ENCODE measurements around the gene ACTR6. TPM values are rescaled to one million over a fixed set of nuclear protein-coding genes. Genes with fewer than 3 reads are reported as not detected.
A peak's percentile ranks its signal among the peaks of the same experiment; 100 is the strongest.

ACTR6 gene
- total RNA-seq, 4 donors from 2014 or later: 11.6 to 30.8 (median 17.5) TPM

DNA sequence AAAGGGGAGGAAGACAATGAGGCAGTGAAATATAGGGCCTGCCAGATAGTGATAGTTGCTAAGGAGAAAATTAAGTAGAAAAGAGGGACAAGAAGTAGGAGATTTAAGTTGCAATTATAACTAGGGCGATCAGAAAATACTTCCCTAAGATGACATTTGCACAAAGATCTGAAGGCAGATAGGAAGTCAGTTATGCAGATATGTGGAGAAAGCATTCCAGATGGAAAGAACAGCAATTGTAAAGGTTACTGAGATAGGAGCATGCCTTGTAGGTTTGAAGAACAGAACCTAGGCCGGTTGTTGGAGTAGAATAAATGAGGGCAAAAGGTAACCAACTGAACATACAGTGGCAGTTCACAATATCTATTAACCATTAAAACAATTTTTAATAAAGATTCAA is 21.4 kb upstream of the ACTR6 start:
- H3K9me3 ChIP-seq: no peaks in the 10 kb centered on the region
- H3K36me3 ChIP-seq: peaks cover 0 to 5% of the 10 kb centered on the region in 2 donors
- H3K4me1 ChIP-seq: no peaks in the 10 kb centered on the region
- no peaks in the 10 kb centered on the region for H3K27me3 ChIP-seq
- WGBS, 2 donors (ENCODE audit: low coverage in 1 of 2): 91 to 95% methylated on average over 2 of the region's 2 CpGs
- ATAC-seq: no peak
- H3K27ac ChIP-seq: no peak overlapping the region
- H3K4me3 ChIP-seq: no peak overlapping the region
- TF ChIP-seq, protein P1, sequence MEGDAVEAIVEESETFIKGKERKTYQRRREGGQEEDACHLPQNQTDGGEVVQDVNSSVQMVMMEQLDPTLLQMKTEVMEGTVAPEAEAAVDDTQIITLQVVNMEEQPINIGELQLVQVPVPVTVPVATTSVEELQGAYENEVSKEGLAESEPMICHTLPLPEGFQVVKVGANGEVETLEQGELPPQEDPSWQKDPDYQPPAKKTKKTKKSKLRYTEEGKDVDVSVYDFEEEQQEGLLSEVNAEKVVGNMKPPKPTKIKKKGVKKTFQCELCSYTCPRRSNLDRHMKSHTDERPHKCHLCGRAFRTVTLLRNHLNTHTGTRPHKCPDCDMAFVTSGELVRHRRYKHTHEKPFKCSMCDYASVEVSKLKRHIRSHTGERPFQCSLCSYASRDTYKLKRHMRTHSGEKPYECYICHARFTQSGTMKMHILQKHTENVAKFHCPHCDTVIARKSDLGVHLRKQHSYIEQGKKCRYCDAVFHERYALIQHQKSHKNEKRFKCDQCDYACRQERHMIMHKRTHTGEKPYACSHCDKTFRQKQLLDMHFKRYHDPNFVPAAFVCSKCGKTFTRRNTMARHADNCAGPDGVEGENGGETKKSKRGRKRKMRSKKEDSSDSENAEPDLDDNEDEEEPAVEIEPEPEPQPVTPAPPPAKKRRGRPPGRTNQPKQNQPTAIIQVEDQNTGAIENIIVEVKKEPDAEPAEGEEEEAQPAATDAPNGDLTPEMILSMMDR (IDR thresholded peaks at IDR 0.05): no peak
- TF ChIP-seq EP300 (IDR thresholded peaks at IDR 0.05): no peak
- no peak for TF ChIP-seq POLR2AphosphoS5 (IDR thresholded peaks at IDR 0.05)
- TF ChIP-seq POLR2A (IDR thresholded peaks at IDR 0.05): no peak

DNA sequence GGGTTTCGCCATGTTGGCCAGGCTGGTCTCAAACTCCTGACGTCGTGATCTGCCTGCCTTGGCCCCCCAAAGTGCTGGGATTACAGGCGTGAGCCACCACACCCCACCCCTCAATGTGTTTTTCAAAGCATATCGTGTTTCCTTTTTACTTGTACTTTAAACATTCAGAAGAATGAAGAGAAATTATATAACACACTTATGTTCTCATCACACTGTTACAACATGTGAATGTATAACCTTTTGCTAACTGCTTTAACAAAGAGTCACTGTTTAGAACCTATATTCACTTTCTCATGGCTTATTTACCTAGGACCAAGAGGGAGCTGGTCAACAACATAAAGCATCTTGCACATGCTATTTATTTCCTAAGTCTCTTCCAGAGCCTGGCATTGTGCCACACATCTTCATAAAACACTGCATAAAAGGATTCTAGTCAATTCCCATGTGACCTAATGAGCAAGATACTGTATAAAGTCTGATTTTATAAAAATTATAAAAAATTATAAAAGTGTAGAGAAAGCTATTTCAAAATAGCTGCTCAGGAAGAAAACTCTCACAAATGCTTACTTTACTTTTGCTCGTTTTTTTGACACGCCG is 16.0 kb upstream of the ACTR6 start:
- ATAC-seq: no peak
- Histone ChIP-seq H3K9me3 (no peaks in the 10 kb centered on the region), H3K4me1 (peaks cover 0 to 27% (median 0%) of the 10 kb centered on the region in 3 donors), H3K27ac (peak overlapping the region; percentile 67 to 79 (median 73)), H3K27me3 (no peaks in the 10 kb centered on the region), H3K36me3 (no peaks in the 10 kb centered on the region), H3K4me3 (no peak overlapping the region)
- 83 to 84% methylated on average over 6 to 7 of the region's 8 CpGs for WGBS, 2 donors (ENCODE audit: low coverage in 1 of 2)
- TF ChIP-seq POLR2AphosphoS5 (IDR thresholded peaks at IDR 0.05): no peak
- no peak for TF ChIP-seq EP300 (IDR thresholded peaks at IDR 0.05)
- TF ChIP-seq, protein P1 (IDR thresholded peaks at IDR 0.05): no peak
- no peak for TF ChIP-seq POLR2A (IDR thresholded peaks at IDR 0.05)

DNA sequence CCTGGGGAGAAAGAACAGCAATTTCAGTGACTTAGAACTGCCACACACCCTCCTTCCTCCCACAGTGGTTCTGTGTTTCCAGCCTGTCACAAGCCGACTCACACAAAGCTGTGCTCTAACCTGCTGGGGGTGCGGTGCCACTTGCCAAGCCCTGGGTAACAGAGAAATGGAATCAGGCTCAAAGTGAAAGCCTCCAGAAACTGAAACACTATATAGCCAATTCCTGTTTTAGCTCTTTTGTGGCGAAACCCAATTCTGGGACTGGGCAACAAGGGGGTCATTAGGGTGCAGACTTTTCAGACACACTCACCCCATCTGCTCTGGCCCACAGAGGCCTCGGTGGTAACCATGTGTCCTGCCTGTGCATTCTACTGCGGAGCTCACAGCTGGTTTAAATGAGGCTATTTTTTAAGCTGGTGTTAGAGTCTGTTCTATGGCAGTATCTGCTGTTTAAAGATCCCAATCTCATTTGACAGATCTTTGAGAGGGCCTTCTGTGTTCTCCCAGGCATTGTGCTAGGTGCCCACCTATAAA is 15.2 kb upstream of the ACTR6 start:
- ATAC-seq: no peak
- WGBS, 2 donors (ENCODE audit: low coverage in 1 of 2): 11 to 13% methylated on average over 2 to 5 of the region's 5 CpGs
- H3K27ac ChIP-seq: peak overlapping the region; percentile 67 to 79 (median 73)

DNA sequence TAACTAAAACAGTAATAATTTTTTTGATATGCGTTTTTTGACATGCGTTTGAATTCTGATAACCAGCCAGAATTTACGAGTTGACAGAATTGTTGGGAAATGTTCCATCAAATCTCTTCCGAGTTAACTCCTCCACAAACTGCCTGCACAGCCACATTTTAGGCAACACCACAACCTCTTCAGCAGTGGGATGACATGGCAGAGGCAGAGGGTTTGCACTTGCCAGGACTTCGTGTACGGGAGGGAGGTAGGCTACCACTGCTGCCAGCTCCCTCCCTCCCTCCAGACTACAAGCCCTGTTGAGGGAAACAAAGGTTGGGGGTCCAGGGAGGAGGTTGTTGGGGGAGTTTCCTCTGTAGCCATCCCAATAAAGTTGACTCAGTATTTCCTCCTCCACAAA is 14.5 kb upstream of the ACTR6 start:
- no peaks in the 10 kb centered on the region for H3K36me3 ChIP-seq
- H3K27ac ChIP-seq: peak overlapping the region; percentile 67 to 79 (median 73)
- peak overlapping the region in 1 of 2 donors; percentile 28 for H3K4me3 ChIP-seq
- TF ChIP-seq POLR2A (IDR thresholded peaks at IDR 0.05) (no peak), EP300 (IDR thresholded peaks at IDR 0.05) (no peak), POLR2AphosphoS5 (IDR thresholded peaks at IDR 0.05) (no peak)
- TF ChIP-seq, protein P1 (IDR thresholded peaks at IDR 0.05): no peak
- peak; percentile 55 for ATAC-seq
- H3K4me1 ChIP-seq: peaks cover 0 to 27% (median 0%) of the 10 kb centered on the region in 3 donors
- H3K27me3 ChIP-seq: no peaks in the 10 kb centered on the region
- 13 to 16% methylated on average over 5 to 6 of the region's 6 CpGs for WGBS, 2 donors (ENCODE audit: low coverage in 1 of 2)
- no peaks in the 10 kb centered on the region for H3K9me3 ChIP-seq

More for the DNA sequence above, 15.2 kb upstream of the ACTR6 start:
- Histone ChIP-seq H3K36me3 (no peaks in the 10 kb centered on the region), H3K9me3 (no peaks in the 10 kb centered on the region), H3K4me1 (peaks cover 0 to 27% (median 0%) of the 10 kb centered on the region in 3 donors), H3K27me3 (no peaks in the 10 kb centered on the region), H3K4me3 (peak overlapping the region; percentile 3 to 28)
- no peak for TF ChIP-seq EP300 (IDR thresholded peaks at IDR 0.05)
- TF ChIP-seq POLR2AphosphoS5 (IDR thresholded peaks at IDR 0.05): no peak
- TF ChIP-seq, protein P1 (IDR thresholded peaks at IDR 0.05): no peak
- no peak for TF ChIP-seq POLR2A (IDR thresholded peaks at IDR 0.05)

DNA sequence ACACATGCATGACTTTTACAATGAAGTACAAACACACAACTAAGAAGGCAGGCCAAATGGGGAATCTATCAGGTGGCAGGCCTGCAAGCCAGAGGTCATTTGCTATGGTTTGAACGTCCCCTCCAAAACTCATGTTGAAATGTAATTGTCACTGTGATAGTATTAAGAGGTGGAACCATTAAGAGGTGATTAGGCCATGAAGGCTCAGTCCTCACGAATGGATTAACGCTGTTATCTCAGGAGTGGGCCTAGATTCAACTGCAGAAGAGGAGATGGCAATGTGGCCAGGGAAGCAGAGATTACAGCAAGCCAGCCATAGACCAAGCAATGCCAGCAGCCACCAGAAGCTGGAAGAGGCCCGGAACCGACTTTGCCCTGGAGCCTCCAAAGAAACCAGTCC is 13.5 kb upstream of the ACTR6 start:
- WGBS, 2 donors (ENCODE audit: low coverage in 1 of 2): 81% methylated on average over 4 of the region's 5 CpGs; no CpG with 5 or more reads in 1 of the 2 donors
- H3K27me3 ChIP-seq: no peaks in the 10 kb centered on the region
- no peak for TF ChIP-seq EP300 (IDR thresholded peaks at IDR 0.05)
- TF ChIP-seq POLR2AphosphoS5 (IDR thresholded peaks at IDR 0.05): no peak
- TF ChIP-seq, protein P1 (IDR thresholded peaks at IDR 0.05): no peak
- no peak for TF ChIP-seq POLR2A (IDR thresholded peaks at IDR 0.05)
- no peak for ATAC-seq
- H3K27ac ChIP-seq: peak overlapping the region in 1 of 4 donors; percentile 14
- no peak overlapping the region for H3K4me3 ChIP-seq
- peaks cover 0 to 27% (median 0%) of the 10 kb centered on the region in 3 donors for H3K4me1 ChIP-seq
- peaks cover 0 to 4% of the 10 kb centered on the region in 2 donors for H3K36me3 ChIP-seq
- no peaks in the 10 kb centered on the region for H3K9me3 ChIP-seq
